HG02885 (cell line): ENCODE measurements around the gene SLC41A3.
"Not testable (repeated sequence)": the region's sequence is repeated elsewhere in the genome, so short reads cannot be mapped to it uniquely, and the experiment has no call there.

Experiments used
- ATAC-seq: cut with Tn5 transposase; IDR thresholded peaks from one replicate; pipeline ENCODE4 v1.9.1; 2021; ENCODE audit warnings: mild to moderate bottlenecking; ENCODE audit not compliant: unreplicated experiment, poor library complexity

SLC41A3 gene

DNA sequence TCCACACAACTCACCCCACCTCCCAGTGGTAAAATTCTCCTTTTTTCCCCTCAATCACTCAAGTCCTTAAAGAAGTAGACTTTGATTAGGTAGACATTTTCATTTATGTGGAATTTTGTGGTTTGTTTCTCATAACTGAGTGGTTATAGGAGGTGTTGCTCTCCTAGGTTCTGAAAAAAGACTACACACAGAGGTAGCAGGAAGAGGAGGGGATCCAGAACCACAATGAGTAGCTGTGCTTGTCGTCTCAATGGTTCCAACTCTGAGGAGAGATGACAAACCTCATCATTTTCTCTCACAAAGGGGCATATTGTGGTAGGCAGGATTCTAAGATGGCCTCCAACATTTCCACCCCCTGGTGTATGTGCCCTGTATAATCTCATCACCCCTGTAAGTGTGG, 120.1 kb downstream of the SLC41A3 start:
- not testable (repeated sequence) for ATAC-seq

DNA sequence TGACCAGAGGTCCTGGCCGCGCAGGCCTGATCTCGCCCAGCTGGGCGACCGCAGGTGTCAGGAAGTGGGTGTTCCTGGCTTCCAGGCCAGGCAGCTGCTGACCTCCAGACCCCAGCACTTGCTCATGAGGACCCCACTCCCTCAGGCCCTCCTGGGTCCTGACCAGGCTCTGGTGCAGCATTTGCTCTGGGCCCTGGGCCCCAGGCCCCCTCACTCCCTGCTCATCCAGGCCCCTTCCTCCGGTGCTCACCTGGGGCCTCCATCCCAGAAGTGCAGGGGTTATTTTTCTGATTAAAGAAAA, 122.7 kb downstream of the SLC41A3 start:
- ATAC-seq: no peak

GRCh38 chr3:125960456-125961288, 123.3 kb downstream of the SLC41A3 start:
- ATAC-seq: no peak

GRCh38 chr3:125960066-125960424, 123.9 kb downstream of the SLC41A3 start:
- ATAC-seq: no peak

- ATAC-seq: no peak
These were observed 124.4 kb downstream of the SLC41A3 start for GRCh38 chr3:125959317-125960065.

DNA sequence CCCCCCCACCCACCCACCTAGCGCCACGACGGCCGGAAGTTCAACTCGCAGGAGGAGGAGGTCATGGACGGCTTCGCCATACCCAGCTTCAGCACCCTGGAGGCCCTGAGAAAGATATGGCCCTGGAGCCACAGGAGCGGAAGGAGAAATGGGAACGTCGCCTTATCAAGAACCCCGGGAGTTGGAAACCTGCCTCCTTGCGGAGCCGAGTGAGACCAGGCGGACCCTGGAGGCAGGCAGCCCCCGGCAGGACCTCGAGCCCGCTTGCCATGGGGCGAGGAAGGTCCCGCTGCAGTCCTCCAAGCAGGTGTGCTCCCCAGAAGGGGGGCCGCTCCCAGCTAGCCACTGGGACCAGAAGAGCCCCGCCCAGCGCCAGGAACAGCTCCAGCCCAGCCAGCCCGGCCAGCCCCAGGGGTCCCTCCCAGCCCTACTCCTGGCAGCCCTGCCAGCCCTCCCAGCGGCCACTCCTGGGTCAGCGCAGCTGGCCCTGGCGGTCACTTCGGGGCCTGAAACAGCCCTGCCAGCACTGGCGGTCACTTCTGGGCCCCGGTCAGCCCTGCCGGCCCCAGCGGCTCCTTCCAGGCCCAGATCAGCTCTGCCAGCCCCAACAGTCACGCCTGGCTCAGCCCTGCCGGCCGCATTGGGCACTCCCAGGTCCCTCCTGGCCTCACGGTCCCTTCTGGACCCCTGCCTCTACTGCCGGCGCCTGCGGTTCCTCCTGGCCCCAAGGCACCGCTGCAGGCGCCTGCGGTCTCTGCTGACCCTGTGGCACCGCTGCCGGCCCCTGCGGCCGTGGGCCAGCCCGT, 125.2 kb downstream of the SLC41A3 start:
- ATAC-seq: no peak

- no peak for ATAC-seq
These were observed 126.0 kb downstream of the SLC41A3 start for GRCh38 chr3:125957674-125958510.

GRCh38 chr3:125957020-125957419, 126.9 kb downstream of the SLC41A3 start:
- ATAC-seq: not testable (repeated sequence)
